ENCODE data around the gene DGKZ.

Gene DGKZ

GRCh38 chr11:46334211-46334610 lies 13.1 kb upstream of the DGKZ start:
- H3K4me3 ChIP-seq (ENCODE audit: insufficient read length, low read depth), result no peak overlapping the region
- DNase-seq (ENCODE audit: low read depth, low spot score), result no peak
- H3K9me3 ChIP-seq (ENCODE audit: insufficient read depth, low read length), result no peaks in the 10 kb centered on the region
- TF ChIP-seq YY1 (IDR thresholded peaks at IDR 0.05; ENCODE audit: insufficient read depth, insufficient read length) (no peak), SUZ12 (IDR thresholded peaks at IDR 0.05; ENCODE audit: extremely low read depth, insufficient read depth, insufficient read length) (no peak), ZNF274 (IDR thresholded peaks at IDR 0.05; ENCODE audit: low read depth, low read length) (no peak)
- H3K4me1 ChIP-seq (ENCODE audit: insufficient read depth, insufficient read length), result peaks cover 68% of the 10 kb centered on the region
- H3K27me3 ChIP-seq (ENCODE audit: insufficient read depth, insufficient read length), result peaks cover 59% of the 10 kb centered on the region
- no peak overlapping the region for H3K9ac ChIP-seq (ENCODE audit: insufficient read length, low read depth)
- no peaks in the 10 kb centered on the region for H3K36me3 ChIP-seq (ENCODE audit: insufficient read depth, insufficient read length, low read length)

- no peak overlapping the region for H3K4me3 ChIP-seq (ENCODE audit: insufficient read length, low read depth)
- no peak for DNase-seq (ENCODE audit: low read depth, low spot score)
- TF ChIP-seq ZNF274 (IDR thresholded peaks at IDR 0.05; ENCODE audit: low read depth, low read length), result no peak
- TF ChIP-seq YY1 (IDR thresholded peaks at IDR 0.05; ENCODE audit: insufficient read depth, insufficient read length), result no peak
- TF ChIP-seq SUZ12 (IDR thresholded peaks at IDR 0.05; ENCODE audit: extremely low read depth, insufficient read depth, insufficient read length), result no peak
- peak overlapping the region; percentile 37 for H3K9ac ChIP-seq (ENCODE audit: insufficient read length, low read depth)
- peaks cover 48% of the 10 kb centered on the region for H3K27me3 ChIP-seq (ENCODE audit: insufficient read depth, insufficient read length)
- no peaks in the 10 kb centered on the region for H3K9me3 ChIP-seq (ENCODE audit: insufficient read depth, low read length)
- no peaks in the 10 kb centered on the region for H3K36me3 ChIP-seq (ENCODE audit: insufficient read depth, insufficient read length, low read length)
- H3K4me1 ChIP-seq (ENCODE audit: insufficient read depth, insufficient read length), result peaks cover 69% of the 10 kb centered on the region
Measured at GRCh38 chr11:46335271-46335670, 12.0 kb upstream of the DGKZ start.

- no peaks in the 10 kb centered on the region for H3K9me3 ChIP-seq (ENCODE audit: insufficient read depth, low read length)
- no peak for DNase-seq (ENCODE audit: low read depth, low spot score)
- peaks cover 65% of the 10 kb centered on the region for H3K4me1 ChIP-seq (ENCODE audit: insufficient read depth, insufficient read length)
- TF ChIP-seq YY1 (IDR thresholded peaks at IDR 0.05; ENCODE audit: insufficient read depth, insufficient read length) (no peak), ZNF274 (IDR thresholded peaks at IDR 0.05; ENCODE audit: low read depth, low read length) (no peak), SUZ12 (IDR thresholded peaks at IDR 0.05; ENCODE audit: extremely low read depth, insufficient read depth, insufficient read length) (no peak)
- H3K36me3 ChIP-seq (ENCODE audit: insufficient read depth, insufficient read length, low read length), result no peaks in the 10 kb centered on the region
- H3K9ac ChIP-seq (ENCODE audit: insufficient read length, low read depth), result peak overlapping the region; percentile 37
- H3K4me3 ChIP-seq (ENCODE audit: insufficient read length, low read depth), result no peak overlapping the region
- H3K27me3 ChIP-seq (ENCODE audit: insufficient read depth, insufficient read length), result peaks cover 41% of the 10 kb centered on the region
Measured at GRCh38 chr11:46335890-46336562, 11.2 kb upstream of the DGKZ start.

DNA sequence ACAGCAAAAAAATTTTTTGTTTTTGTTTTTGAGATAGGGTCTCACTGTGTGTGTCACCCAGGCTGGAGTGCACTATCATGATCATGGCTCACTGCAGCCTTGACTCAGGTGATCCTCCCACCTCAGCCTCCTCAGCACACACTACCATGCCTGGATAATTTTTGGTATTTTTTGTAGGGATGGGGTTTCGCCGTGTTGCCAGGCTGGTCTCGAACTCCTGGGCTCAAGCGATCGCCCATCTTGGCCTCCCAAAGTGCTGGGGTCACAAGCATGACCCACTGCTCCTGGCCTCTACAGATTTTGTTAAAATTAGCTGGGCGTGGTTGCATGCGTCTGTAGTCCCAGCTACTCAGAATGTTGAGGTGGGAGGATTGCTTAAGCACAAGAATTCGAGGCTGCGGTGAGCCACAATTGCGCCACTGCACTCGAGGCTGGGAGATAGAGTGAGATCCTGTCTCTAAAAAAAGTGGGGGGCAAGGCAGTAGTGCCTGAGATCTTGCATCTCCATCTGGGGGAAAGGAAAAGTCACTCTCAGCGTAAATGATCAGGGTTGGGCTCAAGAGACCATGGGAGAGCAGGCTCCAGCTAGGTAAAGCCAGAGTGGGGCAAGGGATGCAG lies 10.6 kb upstream of the DGKZ start:
- H3K27me3 ChIP-seq (ENCODE audit: insufficient read depth, insufficient read length), result peaks cover 35% of the 10 kb centered on the region
- peak overlapping the region; percentile 37 for H3K9ac ChIP-seq (ENCODE audit: insufficient read length, low read depth)
- H3K9me3 ChIP-seq (ENCODE audit: insufficient read depth, low read length), result no peaks in the 10 kb centered on the region
- H3K36me3 ChIP-seq (ENCODE audit: insufficient read depth, insufficient read length, low read length), result no peaks in the 10 kb centered on the region
- H3K4me3 ChIP-seq (ENCODE audit: insufficient read length, low read depth), result no peak overlapping the region
- TF ChIP-seq SUZ12 (IDR thresholded peaks at IDR 0.05; ENCODE audit: extremely low read depth, insufficient read depth, insufficient read length) (no peak), YY1 (IDR thresholded peaks at IDR 0.05; ENCODE audit: insufficient read depth, insufficient read length) (no peak), ZNF274 (IDR thresholded peaks at IDR 0.05; ENCODE audit: low read depth, low read length) (no peak)
- DNase-seq (ENCODE audit: low read depth, low spot score), result no peak
- peaks cover 63% of the 10 kb centered on the region for H3K4me1 ChIP-seq (ENCODE audit: insufficient read depth, insufficient read length)

DNA sequence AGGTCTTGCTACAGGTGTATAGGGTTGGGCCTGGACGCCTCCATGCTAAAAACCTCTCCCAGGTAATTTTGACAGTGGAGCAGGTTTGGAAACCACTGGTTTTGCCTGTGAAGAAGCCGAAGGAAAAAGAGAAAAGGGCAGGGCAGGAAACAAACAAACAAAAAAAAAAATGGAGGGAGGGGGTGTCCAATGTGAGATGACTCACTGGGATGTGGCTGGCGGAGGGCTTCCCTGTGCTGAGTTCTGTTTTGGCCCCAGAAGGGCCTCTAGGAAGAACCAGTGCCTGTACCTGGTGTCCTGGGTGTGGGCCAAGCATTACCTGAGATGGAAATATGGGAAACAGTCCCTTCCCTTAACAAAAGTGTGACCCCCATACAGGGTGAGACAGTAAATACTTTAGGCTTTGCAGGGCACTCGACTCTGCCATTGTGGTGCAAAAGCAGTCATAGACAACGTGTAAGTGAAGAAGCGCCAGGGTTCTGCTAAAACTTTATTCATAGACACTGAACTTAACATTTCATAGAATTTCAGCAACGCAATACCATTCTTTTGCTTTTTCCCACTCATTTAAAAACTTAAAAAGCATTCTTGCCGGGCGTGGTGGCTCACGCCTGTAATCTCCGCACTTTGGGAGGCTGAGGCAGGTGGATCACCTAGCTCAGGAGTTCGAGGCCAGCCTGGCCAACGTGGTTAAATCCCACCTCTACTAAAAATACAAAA lies 9.5 kb upstream of the DGKZ start:
- no peaks in the 10 kb centered on the region for H3K9me3 ChIP-seq (ENCODE audit: insufficient read depth, low read length)
- peaks cover 23% of the 10 kb centered on the region for H3K27me3 ChIP-seq (ENCODE audit: insufficient read depth, insufficient read length)
- no peak for DNase-seq (ENCODE audit: low read depth, low spot score)
- peaks cover 64% of the 10 kb centered on the region for H3K4me1 ChIP-seq (ENCODE audit: insufficient read depth, insufficient read length)
- H3K36me3 ChIP-seq (ENCODE audit: insufficient read depth, insufficient read length, low read length), result no peaks in the 10 kb centered on the region
- no peak overlapping the region for H3K4me3 ChIP-seq (ENCODE audit: insufficient read length, low read depth)
- no peak for TF ChIP-seq YY1 (IDR thresholded peaks at IDR 0.05; ENCODE audit: insufficient read depth, insufficient read length)
- no peak for TF ChIP-seq ZNF274 (IDR thresholded peaks at IDR 0.05; ENCODE audit: low read depth, low read length)
- no peak for TF ChIP-seq SUZ12 (IDR thresholded peaks at IDR 0.05; ENCODE audit: extremely low read depth, insufficient read depth, insufficient read length)
- H3K9ac ChIP-seq (ENCODE audit: insufficient read length, low read depth), result peak overlapping the region; percentile 22

DNA sequence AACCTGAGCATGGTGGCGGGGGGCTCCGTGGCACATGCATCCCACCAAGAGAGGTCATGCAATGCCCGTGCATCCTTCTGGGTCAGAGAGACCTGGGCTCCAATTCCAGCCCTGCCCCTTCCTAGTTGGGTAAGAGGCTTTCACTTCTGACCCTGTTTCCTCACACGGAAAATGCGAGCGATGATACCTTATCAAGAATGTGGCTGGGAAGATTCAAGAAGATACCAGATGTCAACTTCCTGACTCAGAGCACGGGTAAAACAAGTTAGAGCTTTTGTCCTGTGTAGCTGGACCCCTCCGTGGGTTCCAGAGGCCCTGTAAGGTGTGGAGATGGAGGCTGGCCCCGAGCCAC lies 8.7 kb upstream of the DGKZ start:
- Histone ChIP-seq H3K4me3 (ENCODE audit: insufficient read length, low read depth) (peak overlapping the region; percentile 0), H3K4me1 (ENCODE audit: insufficient read depth, insufficient read length) (peaks cover 68% of the 10 kb centered on the region), H3K9me3 (ENCODE audit: insufficient read depth, low read length) (no peaks in the 10 kb centered on the region), H3K36me3 (ENCODE audit: insufficient read depth, insufficient read length, low read length) (no peaks in the 10 kb centered on the region), H3K27me3 (ENCODE audit: insufficient read depth, insufficient read length) (peaks cover 15% of the 10 kb centered on the region), H3K9ac (ENCODE audit: insufficient read length, low read depth) (peak overlapping the region; percentile 73)
- TF ChIP-seq ZNF274 (IDR thresholded peaks at IDR 0.05; ENCODE audit: low read depth, low read length) (no peak), SUZ12 (IDR thresholded peaks at IDR 0.05; ENCODE audit: extremely low read depth, insufficient read depth, insufficient read length) (no peak), YY1 (IDR thresholded peaks at IDR 0.05; ENCODE audit: insufficient read depth, insufficient read length) (no peak)
- peak; percentile 63 for DNase-seq (ENCODE audit: low read depth, low spot score)

All from NT2/D1 (cell line).